HEK293T (cell line): ENCODE measurements around the gene NEK3.

Experiments
- ARNT ChIP-seq: fragments of 450-650 bp; IDR thresholded peaks from 2 replicates; pipeline ENCODE4 v1.6.1; 2017; ENCODE audit warnings: mild to moderate bottlenecking
- BHLHE40 ChIP-seq: fragments of 450-650 bp; IDR thresholded peaks from 2 replicates; pipeline ENCODE4 v1.6.1; 2016; ENCODE audit warnings: mild to moderate bottlenecking, moderate library complexity, borderline replicate concordance
- CTBP1 ChIP-seq: fragments of 450-650 bp; IDR thresholded peaks from 2 replicates; pipeline ENCODE4 v1.6.1; 2016; ENCODE audit warnings: borderline replicate concordance
- FOXA1 ChIP-seq: fragments of 450-650 bp; IDR thresholded peaks from 2 replicates; pipeline ENCODE4 v1.6.1; 2016; ENCODE audit warnings: mild to moderate bottlenecking
- FOXK2 ChIP-seq: fragments of 450-650 bp; IDR thresholded peaks from 2 replicates; pipeline ENCODE4 v1.6.1; 2016; ENCODE audit warnings: mild to moderate bottlenecking
- FOXM1 ChIP-seq: fragments of 450-650 bp; IDR thresholded peaks from 2 replicates; pipeline ENCODE4 v1.6.1; 2017; ENCODE audit warnings: mild to moderate bottlenecking, borderline replicate concordance
- HDGF ChIP-seq: fragments of 450-650 bp; IDR thresholded peaks from 2 replicates; pipeline ENCODE4 v1.6.1; 2017; ENCODE audit warnings: antibody characterized with exemption, borderline replicate concordance
- NFRKB ChIP-seq: fragments of 450-650 bp; IDR thresholded peaks from 2 replicates; pipeline ENCODE4 v1.6.1; 2016; ENCODE audit warnings: mild to moderate bottlenecking, moderate library complexity
- PKNOX1 ChIP-seq: fragments of 450-650 bp; IDR thresholded peaks from 2 replicates; pipeline ENCODE4 v1.6.1; 2016
- SP1 ChIP-seq: fragments of 450-650 bp; IDR thresholded peaks from 2 replicates; pipeline ENCODE4 v1.6.1; 2017
- TARDBP ChIP-seq: fragments of 450-650 bp; IDR thresholded peaks from 2 replicates; pipeline ENCODE4 v1.6.1; 2016

GRCh38 chr13:52096748-52097147 lies 62.6 kb downstream of the NEK3 start:
- TF ChIP-seq PKNOX1 = no peak
- no peak for TF ChIP-seq SP1
- no peak for TF ChIP-seq CTBP1
- TF ChIP-seq FOXM1 = no peak
- TF ChIP-seq FOXK2 = no peak
- no peak for TF ChIP-seq BHLHE40
- TF ChIP-seq FOXA1 = no peak
- no peak for TF ChIP-seq ARNT
- TF ChIP-seq NFRKB = no peak
- TF ChIP-seq HDGF = no peak
- no peak for TF ChIP-seq TARDBP
